Measurements from ENCODE around the gene NEK5. TPM values are rescaled to one million over a fixed set of nuclear protein-coding genes. Genes with fewer than 3 reads are reported as not detected.
"Not testable (repeated sequence)": the region's sequence is repeated elsewhere in the genome, so short reads cannot be mapped to it uniquely, and the experiment has no call there.

The NEK5 gene
- total RNA-seq, 1 donor from 2014 or later: not detected

DNA sequence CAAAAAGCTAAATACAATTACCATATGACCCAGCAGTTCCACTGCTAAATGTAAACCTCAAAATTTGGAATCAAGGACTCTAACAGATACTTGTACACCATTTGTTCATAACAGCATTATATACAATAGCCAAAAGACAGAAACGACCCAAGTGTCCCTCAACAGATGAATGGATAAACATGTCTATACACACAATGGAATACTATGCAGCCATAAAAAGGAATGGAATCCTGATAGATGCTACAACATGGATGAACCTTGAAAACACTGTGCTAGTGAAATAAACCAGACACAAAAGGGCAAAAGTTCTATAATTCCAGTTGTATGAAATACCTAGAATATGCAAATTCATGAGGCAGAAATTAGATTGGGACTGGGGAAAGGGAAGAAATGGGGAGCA, 18.4 kb upstream of the NEK5 start:
- no peak for DNase-seq (ENCODE audit: low spot score)

DNA sequence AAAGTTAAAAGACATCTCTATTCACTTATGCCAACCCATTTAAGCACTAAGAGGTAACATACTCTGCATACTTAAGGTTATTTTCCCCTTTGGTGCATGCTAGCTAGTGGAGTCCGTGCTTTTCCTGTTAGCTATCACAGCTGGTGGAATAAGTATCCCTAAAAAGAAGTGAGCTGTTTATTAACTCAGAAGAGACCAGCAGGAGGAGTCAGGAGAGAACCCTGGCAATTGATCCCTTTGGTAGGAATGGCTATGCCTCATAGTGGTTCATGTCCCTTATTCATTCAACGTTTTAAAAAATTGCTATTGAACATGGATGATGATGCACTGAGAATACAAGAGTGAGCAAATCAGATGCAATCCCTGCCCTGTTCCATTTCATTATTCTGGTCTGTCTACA, 12.4 kb upstream of the NEK5 start:
- DNase-seq (ENCODE audit: low spot score): no peak

DNA sequence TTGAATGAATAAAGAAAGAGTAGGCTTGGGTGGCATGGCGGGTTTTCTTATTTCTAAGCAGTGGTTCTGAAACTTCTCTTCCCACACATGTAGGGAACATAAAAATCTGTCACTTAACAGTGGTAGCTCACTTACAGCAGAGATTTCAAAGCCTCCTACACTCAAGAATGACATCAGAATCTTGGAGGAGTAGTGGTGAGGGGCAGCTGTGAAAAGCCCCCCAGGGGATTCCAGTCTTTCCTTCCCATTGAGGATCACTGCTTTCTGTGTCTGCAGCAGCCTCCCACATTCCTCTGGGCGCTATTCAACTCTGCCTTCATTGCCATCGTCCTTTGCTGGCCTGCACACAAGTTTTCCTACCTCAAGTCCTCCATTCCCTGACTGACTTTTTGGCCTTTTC, 8.6 kb upstream of the NEK5 start:
- no peak for DNase-seq (ENCODE audit: low spot score)

DNA sequence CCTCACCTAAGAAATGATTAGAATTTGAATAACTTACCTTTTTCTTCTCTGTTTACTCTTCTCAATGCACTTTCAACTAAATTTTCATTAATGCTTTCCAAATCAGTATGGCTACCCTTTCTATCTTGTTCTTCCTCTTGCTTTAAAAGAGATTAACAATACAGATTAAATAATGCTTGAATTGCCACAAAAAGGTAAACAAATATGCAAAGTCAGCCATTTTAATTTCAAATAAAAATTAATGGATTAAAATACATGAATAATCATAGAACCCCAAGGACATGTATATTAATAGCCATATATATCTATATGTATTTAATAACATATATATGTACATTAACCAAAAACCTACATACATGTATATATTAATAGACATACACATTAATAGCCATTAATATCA, 7.9 kb upstream of the NEK5 start:
- no peak for DNase-seq (ENCODE audit: low spot score)

DNA sequence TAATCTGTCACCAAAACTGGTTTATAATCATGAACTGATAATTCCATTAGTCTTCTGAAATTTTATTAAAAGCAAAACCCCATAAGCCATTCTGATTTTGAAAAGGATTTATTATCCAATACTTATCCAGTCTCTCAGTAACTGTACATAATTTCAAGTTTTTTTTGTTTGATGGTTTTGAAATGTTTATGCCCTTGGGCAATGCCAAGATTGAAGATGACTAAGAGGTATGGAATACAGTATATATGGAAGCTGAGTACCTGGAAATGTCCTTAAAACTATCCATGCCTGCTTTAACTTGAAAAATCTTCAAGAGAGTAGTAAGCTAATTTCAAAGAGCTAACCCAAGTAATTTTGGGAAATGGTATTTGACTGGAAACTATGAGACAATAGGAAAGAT, 1.8 kb upstream of the NEK5 start:
- no peak for DNase-seq (ENCODE audit: low spot score)

DNA sequence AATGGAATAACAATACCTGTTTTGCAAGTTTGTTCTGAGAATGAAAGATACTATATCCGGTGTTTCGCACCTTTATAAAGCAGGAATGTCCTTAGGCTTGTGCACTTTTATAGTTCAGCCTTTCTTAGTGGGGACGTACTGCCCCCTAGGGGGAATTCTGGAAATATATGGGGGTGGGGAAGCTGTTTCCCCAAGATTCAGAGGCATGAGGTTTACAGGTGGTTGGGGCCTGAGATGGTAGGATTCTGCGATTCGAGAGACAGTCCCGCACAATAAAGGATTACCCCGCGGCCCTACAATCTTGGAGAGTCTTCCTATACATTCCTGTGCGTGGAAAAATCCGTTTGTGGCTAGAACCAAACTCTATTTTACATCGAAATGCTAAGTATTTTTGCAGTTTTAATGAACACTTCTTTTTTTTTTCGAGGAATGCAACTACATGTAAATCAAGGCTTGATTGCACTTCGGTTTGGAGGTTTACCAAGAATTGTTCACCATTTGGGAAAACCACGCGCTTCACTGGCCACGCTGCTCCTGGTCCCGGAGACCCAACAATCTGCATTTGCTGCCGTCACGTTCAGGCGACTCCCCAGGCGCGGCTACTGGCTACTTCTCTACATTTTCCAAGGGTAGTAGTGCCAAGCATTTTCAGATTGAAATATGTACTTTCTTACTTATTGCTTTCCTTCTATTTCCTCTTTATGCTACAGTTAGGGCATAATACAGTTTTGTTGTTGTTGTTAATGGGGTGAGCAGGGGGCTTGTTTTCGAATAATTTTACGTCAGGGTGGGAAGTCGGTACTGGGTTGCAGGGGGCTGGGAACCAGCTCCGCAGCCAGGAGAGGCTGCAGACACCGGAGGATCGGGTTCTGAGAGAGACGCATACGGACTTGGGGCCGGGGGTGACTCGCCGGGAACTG, 830 bp downstream of the NEK5 start:
- DNase-seq (ENCODE audit: low spot score): no peak

DNA sequence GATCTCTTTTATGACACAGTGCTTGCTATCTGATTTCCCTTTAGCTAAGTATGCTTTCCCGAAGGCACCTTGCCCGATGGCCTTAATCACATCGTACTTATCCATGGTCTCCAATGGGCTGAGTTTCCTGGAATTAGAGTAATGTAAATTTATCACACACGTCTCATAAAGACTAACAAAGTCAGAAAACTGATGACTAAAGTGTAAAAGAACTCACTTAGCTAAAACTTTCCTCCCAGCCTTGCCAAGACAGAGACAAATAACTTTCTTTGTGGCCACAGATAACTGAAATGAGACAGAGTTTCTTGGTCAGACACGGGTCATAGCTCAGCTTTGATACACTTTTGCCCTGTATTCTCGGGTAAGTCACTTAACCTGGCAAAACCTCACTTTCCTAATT, 1.5 kb downstream of the NEK5 start:
- DNase-seq (ENCODE audit: low spot score): no peak

DNA sequence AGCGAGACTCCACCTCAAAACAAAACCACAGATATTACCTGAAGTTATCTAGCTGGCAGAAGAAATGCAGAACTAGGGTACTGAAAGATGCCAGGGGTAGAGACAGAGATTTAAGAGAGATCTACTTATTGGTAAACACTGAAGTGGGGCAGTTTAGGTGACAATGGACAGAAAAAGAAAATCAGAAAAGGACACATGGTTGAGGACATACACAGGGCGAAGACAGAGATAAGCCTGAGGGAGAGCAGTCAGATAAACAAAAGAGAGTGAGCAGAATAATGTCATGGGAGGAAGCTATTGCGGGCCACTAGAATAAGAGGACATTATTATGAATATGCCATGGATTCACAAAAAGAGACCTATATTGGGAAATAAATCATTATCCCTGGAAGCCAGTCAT, 3.3 kb downstream of the NEK5 start:
- DNase-seq (ENCODE audit: low spot score): no peak

DNA sequence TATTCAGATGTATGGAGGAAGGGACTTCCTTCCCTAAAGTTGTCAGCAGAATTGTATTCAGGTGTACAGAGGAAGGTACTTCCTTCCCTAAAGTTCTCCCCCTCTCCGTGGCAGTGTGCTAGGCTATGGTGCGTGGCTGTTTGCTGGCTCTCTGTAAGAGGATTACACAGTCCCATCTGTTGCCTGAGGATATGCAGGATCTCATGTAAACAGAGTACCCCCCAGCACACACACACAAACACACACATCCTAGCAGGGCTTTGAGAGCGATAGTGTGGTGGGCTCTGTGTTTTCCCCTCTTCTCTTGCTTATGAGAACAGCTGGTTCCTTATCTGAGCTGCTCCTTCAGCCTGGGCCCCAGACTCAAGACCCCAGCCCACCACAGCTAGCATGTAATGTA, 10.3 kb downstream of the NEK5 start:
- DNase-seq (ENCODE audit: low spot score): no peak

DNA sequence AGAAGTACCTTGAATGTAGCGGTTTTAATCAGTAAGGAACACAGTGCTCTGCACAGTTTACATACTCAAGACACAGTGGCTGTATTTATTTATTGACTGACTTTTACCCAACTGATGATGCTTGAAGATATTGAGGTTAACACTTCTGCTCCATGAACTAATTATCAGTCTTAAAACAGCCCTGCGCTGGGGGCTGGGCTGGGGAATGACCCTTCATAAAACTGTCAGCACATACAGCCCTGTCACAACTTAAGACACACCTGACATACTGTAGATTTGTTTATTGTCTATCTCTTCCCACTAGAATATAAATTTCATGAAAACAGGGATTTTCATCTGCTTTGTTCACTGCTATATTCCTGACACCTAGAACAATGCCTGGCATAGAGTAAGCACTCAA, 10.8 kb downstream of the NEK5 start:
- DNase-seq (ENCODE audit: low spot score): no peak

DNA sequence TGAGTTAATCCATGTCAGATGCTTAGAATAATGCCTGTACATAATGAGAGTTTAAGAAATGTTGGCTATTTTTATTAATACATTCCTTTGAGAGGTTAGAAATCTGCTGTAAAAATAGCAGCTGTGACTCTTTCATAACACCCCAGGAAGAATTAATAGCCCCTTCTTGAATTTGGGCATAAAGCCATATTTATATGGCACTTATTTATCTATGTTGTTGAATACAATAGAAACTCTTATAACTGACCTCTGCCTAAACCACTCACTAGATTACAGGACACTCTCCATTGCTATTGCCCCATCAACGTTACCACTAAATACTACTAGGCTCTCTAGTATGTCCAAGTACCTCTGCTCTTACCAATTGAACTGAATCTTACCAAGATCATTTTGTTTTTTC, 16.3 kb downstream of the NEK5 start:
- no peak for DNase-seq (ENCODE audit: low spot score)

DNA sequence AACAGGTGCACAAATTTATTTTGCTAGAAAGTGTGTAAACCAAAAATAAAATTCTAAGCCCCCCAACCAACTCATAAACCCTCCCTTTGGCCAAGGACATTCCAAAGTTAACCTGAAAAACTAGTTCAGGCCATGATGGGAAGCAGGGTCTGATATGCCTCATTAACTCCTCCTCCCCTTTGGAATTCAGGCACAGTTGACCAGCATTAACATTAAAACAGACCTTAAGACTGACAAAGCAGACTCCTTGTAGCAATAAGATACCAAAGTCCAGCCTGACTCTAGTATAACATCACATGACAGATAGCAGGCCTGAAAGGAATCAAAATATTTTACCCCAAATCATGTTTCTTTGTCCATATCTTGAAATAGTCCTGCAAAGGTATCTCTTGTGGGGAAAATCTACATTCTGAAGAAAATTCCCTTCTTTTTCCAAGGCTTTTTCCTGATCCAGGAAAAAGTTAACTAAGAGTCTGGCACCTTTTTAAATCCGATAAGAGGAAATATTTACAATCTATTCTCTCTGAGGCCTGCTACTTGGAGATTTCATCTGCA, 19.7 kb downstream of the NEK5 start:
- no peak for DNase-seq (ENCODE audit: low spot score)

DNA sequence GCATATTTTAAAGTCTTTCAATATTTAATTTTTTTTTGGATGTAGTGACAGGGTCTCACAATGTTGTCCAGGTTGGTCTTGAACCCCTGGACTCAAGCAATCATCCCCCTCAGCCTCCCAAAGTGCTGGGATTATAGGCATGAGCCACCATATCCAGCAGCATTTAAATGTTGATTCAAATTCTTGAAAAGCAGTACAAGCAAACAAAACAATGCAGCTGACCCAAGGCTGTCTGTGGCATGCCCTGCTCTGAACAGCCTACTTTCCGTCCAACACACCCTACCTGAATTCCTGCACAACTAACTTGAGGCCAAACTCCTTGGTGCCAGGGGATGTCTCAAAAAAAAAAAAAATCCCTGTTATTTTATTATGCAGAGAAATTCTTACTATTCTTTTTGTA, 23.0 kb downstream of the NEK5 start:
- DNase-seq (ENCODE audit: low spot score): no peak

DNA sequence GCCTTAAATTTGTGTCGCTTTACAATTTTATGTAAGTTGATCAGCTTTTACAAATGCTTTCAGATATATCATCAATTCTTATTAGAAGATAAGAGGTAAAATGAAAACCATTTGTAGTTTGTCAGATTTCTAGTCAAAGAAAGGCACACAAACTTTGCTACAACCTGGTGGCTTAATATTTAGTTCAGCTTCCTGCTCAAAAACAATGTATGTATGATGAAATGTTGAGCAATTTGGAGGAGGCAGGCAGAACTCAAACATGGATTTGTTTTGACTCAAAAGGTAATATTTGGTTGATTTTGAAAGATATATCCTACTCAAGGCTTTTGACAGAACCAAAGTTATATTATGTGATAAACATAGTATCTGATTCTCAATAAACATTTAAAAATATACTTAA, 24.2 kb downstream of the NEK5 start:
- no peak for DNase-seq (ENCODE audit: low spot score)

DNA sequence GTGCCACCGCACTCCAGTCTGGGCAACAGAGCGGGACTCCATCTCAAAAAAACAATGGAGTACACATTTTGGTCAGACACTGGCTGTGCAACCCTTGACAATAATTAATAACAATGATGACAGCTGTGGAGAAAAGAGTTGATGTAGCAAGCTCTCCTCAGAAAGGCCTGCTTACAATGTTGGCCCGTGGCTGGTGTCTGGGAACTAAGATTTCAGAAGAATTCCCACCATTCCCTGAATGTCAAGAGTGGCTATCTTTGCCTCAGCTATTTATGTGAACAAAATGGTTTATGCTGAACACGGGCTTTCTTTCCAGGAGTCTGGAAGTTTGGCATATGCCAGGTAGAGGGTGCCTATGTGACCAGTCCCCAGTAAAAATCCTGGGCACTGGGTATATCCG, 25.5 kb downstream of the NEK5 start:
- no peak for DNase-seq (ENCODE audit: low spot score)

DNA sequence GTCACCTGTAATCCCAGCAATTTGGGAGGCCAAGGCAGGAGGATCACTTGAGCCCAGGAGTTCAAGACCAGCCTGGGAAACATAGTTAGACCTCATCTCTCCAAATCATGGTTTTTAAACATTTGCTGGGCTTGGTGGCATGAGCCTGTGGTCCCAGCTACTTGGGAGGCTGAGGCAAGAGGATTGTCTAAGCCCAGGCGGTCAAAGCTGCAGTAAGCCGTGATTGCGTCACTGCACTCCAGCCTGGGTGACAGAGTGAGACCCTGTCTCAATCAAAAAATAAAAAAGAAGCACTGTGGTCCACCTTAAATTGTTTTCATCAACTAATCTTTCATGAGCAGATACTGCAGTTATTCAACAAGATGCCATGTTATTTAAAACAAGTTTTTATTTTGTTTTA, 26.4 kb downstream of the NEK5 start:
- not testable (repeated sequence) for DNase-seq (ENCODE audit: low spot score)

DNA sequence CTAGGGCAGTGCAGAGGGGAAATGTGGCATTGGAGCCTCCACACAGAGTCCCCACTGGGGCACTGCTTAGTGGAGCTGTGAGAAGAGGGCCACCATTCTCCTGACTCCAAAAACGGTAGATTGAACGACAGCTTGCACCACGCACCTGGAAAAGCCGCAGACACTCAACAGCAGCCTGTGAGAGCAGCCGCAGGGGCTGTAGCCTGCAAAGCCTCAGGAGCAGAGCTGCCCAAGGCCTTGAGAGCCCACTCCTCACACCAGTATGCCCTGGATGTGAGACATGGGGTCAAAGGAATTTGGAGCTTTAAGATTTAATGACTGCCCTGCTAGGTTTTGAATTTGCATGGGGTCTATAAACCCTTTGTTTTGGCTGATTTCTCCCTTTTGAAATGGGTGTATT, 31.7 kb downstream of the NEK5 start:
- DNase-seq (ENCODE audit: low spot score): no peak

DNA sequence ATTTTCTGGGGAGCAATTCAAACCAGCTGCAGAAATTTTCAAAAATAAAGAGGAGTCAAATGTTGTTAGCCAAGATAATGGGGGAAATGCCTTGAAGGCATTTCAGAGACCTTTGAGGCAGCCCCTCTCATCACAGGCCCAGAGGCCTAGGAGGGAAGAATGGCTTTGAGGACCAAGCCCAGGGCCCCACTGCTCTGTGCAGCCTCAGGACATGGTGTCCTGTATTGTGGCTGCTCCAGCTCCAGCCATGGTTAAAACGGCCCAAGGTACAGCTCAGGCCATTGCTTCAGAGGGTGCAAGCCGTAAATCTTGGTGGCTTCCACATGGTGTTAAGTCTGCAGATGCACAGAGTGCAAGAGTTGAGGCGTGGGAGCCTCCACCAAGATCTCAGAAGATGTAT, 32.1 kb downstream of the NEK5 start:
- no peak for DNase-seq (ENCODE audit: low spot score)

DNA sequence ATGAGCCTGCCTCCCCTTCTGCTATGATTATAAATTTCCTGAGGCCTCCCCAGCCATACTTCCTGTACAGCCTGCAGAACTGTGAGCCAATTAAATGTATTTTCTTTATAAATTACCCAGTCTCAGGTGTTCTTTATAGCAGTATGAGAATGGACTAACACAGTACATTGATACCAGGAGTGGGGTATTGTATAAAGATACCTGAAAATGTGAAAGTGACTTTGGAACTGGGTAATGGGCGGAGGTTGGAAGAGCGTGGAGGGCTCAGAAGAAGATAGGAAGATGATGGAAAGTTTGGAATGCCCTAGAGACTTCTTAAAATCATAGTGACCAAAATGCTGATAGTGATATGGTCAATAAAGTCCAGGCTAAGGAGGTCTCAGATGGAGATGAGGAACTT, 32.8 kb downstream of the NEK5 start:
- no peak for DNase-seq (ENCODE audit: low spot score)

DNA sequence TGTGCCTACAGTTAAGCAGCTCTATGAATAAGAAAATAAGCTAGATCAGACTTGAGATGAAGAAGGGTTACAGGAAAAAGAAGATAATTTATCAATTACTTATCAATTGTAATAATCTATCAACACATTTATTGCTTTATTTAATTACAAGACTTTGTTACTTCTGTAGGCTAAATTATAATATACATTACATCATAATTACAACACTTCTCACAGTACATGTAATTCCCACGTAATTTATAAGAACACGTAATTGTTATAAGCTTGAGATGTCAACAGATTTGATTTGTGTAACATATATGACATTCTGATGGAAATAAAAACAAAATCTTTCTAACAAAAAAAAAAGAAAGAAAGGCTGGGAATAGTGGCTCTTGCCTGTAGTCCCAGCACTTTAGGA, 36.8 kb downstream of the NEK5 start:
- DNase-seq (ENCODE audit: low spot score): no peak

DNA sequence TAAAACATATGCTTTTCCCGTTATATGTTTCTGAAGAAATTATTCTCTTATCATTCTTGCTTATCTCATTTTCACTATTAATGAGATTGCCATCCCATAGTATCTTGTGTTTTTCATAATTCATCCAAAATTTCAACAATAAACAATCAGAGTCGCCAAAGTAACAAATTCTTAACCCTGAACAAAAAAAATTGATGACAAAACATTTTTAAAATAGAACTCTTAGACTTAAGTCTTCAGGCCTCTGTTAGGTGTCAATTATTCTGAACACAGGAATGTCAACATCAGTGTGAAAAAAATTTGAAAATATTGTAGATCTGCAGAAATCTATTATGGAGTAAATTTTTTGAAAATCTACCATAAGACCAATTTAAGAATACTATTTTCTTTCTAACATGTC, 37.4 kb downstream of the NEK5 start:
- no peak for DNase-seq (ENCODE audit: low spot score)

DNA sequence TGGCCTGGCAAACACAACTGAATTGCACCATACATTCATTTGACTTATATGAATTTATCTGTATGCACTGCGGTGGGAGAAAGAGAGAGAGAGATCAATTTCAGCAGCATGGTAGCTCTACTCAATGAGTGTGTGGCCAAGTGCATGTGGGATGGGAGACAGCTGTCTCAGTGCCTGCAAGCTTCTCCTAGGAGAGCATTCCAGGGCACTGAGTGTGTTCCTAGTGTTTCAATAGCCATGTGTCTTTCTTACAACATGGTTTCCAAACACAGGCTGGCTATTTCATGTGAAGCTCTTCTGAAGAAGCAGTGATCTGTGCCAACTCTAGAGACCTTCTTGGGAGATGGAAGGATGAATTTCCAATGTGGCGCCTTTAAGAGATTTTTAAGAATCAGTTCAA, 43.5 kb downstream of the NEK5 start:
- DNase-seq (ENCODE audit: low spot score): no peak

DNA sequence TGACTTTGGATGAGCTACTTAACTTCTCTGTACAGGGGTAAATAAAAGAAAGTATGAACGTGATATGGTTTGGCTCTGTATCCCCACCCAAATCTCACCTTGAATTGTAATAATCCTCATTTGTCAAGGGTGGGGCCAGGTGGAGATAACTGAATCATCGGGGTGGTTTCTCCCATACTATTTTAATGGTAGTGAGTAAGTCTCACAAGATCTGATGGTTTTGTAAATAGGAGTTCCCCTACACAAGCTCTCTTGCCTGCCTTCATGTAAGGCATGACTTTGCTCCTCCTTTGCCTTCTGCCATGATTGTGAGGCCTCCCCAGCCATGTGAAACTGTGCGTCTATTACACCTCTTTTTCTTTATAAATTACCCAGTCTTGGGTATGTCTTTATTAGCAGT, 43.9 kb downstream of the NEK5 start:
- not testable (repeated sequence) for DNase-seq (ENCODE audit: low spot score)

Measured in mesenteric fat pad (tissue), 1 donor.